ENCODE measurements around the gene BRS3.

Gene BRS3

DNA sequence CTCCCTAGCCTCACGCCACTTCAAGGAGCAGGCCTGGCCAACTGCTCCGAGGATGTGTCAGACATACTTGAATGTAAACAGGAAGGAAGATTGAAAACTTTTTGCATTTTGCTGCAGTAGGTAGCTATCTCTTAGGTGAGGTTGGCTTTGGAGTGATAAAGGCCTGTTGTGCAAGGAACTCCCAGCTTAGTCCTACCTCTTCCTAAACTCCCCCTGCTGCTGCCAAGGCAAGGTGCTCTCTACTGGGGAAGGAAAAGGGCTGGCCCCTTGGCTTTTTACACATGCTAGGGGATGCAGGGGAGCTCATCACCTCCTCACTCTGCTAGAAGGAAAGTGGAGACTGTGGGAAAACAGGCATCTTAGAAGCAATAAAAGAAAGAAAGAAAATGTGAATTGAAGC lies 10.7 kb upstream of the BRS3 start:
- no peak overlapping the region for H3K27ac Mint-ChIP-seq
- peaks cover 12% of the 10 kb centered on the region for H3K9me3 Mint-ChIP-seq
- TF ChIP-seq, protein P1, sequence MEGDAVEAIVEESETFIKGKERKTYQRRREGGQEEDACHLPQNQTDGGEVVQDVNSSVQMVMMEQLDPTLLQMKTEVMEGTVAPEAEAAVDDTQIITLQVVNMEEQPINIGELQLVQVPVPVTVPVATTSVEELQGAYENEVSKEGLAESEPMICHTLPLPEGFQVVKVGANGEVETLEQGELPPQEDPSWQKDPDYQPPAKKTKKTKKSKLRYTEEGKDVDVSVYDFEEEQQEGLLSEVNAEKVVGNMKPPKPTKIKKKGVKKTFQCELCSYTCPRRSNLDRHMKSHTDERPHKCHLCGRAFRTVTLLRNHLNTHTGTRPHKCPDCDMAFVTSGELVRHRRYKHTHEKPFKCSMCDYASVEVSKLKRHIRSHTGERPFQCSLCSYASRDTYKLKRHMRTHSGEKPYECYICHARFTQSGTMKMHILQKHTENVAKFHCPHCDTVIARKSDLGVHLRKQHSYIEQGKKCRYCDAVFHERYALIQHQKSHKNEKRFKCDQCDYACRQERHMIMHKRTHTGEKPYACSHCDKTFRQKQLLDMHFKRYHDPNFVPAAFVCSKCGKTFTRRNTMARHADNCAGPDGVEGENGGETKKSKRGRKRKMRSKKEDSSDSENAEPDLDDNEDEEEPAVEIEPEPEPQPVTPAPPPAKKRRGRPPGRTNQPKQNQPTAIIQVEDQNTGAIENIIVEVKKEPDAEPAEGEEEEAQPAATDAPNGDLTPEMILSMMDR (IDR thresholded peaks at IDR 0.05; ENCODE audit: unreplicated experiment in 3 of 3), result no peak
- no peak overlapping the region for H3K4me3 Mint-ChIP-seq
- peaks cover 23% of the 10 kb centered on the region for H3K4me1 Mint-ChIP-seq
- H3K27me3 Mint-ChIP-seq (ENCODE audit: low read depth), result no peaks in the 10 kb centered on the region
- no peaks in the 10 kb centered on the region for H3K36me3 Mint-ChIP-seq (ENCODE audit: low read depth)

GRCh38 chrX:136480383-136480782 lies 7.4 kb upstream of the BRS3 start:
- H3K4me3 Mint-ChIP-seq, result no peak overlapping the region
- TF ChIP-seq, protein P1 (IDR thresholded peaks at IDR 0.05; ENCODE audit: unreplicated experiment in 3 of 3), result no peak
- peak overlapping the region; percentile 60 to 76 (median 67) for H3K27ac Mint-ChIP-seq
- H3K36me3 Mint-ChIP-seq (ENCODE audit: low read depth), result no peaks in the 10 kb centered on the region
- H3K4me1 Mint-ChIP-seq, result peaks cover 12% of the 10 kb centered on the region
- H3K27me3 Mint-ChIP-seq (ENCODE audit: low read depth), result no peaks in the 10 kb centered on the region
- H3K9me3 Mint-ChIP-seq, result peaks cover 15% of the 10 kb centered on the region

- Mint-ChIP-seq H3K27ac (peak overlapping the region in 1 of 3 experiments; percentile 47), H3K4me3 (no peak overlapping the region), H3K4me1 (peaks cover 11% of the 10 kb centered on the region), H3K9me3 (peaks cover 4% of the 10 kb centered on the region), H3K27me3 (ENCODE audit: low read depth) (peaks cover 9% of the 10 kb centered on the region), H3K36me3 (ENCODE audit: low read depth) (no peaks in the 10 kb centered on the region)
- TF ChIP-seq, protein P1 (IDR thresholded peaks at IDR 0.05; ENCODE audit: unreplicated experiment in 3 of 3), result no peak
Observed at GRCh38 chrX:136488706-136489105, 959 bp downstream of the BRS3 start.

DNA sequence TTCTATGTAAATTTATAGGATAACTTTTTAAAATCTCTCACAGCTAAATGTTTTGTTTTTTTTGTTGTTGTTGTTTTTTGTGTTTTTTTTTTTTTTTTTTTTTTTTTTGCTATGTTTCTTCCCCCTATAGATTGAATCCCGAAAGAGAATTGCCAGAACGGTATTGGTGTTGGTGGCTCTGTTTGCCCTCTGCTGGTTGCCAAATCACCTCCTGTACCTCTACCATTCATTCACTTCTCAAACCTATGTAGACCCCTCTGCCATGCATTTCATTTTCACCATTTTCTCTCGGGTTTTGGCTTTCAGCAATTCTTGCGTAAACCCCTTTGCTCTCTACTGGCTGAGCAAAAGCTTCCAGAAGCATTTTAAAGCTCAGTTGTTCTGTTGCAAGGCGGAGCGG lies 4.1 kb downstream of the BRS3 start:
- Mint-ChIP-seq H3K36me3 (ENCODE audit: low read depth) (no peaks in the 10 kb centered on the region), H3K27ac (no peak overlapping the region), H3K27me3 (ENCODE audit: low read depth) (peaks cover 9% of the 10 kb centered on the region), H3K4me3 (no peak overlapping the region), H3K4me1 (no peaks in the 10 kb centered on the region), H3K9me3 (no peaks in the 10 kb centered on the region)
- TF ChIP-seq, protein P1 (IDR thresholded peaks at IDR 0.05; ENCODE audit: unreplicated experiment in 3 of 3), result no peak

DNA sequence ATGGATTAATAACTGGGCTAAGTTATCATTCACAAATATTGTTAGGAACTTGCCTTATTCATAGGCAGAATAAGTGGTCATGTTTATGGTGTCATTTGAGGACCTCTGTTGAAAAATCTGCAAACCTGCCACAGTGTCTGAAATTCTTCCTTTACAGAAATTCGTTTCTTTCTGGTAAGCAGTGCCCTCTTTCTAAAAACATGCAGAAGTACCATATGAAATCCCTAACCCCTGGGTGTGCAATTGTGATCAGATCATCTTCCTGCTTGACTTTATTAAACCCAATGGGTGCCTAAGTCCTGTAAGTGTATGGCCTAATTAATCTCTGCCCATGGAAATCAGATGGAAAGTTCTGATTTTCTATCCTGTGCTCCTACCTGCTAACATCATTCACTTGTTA lies 5.3 kb downstream of the BRS3 start:
- no peaks in the 10 kb centered on the region for H3K4me1 Mint-ChIP-seq
- no peaks in the 10 kb centered on the region for H3K9me3 Mint-ChIP-seq
- peaks cover 9% of the 10 kb centered on the region for H3K27me3 Mint-ChIP-seq (ENCODE audit: low read depth)
- H3K4me3 Mint-ChIP-seq, result no peak overlapping the region
- no peak overlapping the region for H3K27ac Mint-ChIP-seq
- H3K36me3 Mint-ChIP-seq (ENCODE audit: low read depth), result no peaks in the 10 kb centered on the region
- TF ChIP-seq, protein P1 (IDR thresholded peaks at IDR 0.05; ENCODE audit: unreplicated experiment in 3 of 3), result no peak

- peak overlapping the region in 2 of 3 experiments; percentile 43 to 44 for H3K4me3 Mint-ChIP-seq
- peaks cover 4% of the 10 kb centered on the region for H3K36me3 Mint-ChIP-seq (ENCODE audit: low read depth)
- H3K27ac Mint-ChIP-seq, result peak overlapping the region in 1 of 3 experiments; percentile 74
- TF ChIP-seq, protein P1 (IDR thresholded peaks at IDR 0.05; ENCODE audit: unreplicated experiment in 3 of 3), result no peak
- peaks cover 8% of the 10 kb centered on the region for H3K27me3 Mint-ChIP-seq (ENCODE audit: low read depth)
- peaks cover 14% of the 10 kb centered on the region for H3K4me1 Mint-ChIP-seq
- no peaks in the 10 kb centered on the region for H3K9me3 Mint-ChIP-seq
Observed at GRCh38 chrX:136495043-136495442, 7.3 kb downstream of the BRS3 start.
